ENCODE results near the gene LIME1. TPM values are rescaled to one million over a fixed set of nuclear protein-coding genes. Genes with fewer than 3 reads are reported as not detected.

Gene LIME1
- total and polyA plus RNA-seq, 9 of the 15 experiments (the other 6 are each of a cell fraction or from before 2014, with no cell fraction given) = 0.11 to 17.1 (median 2.8) TPM; not detected in 2

DNA sequence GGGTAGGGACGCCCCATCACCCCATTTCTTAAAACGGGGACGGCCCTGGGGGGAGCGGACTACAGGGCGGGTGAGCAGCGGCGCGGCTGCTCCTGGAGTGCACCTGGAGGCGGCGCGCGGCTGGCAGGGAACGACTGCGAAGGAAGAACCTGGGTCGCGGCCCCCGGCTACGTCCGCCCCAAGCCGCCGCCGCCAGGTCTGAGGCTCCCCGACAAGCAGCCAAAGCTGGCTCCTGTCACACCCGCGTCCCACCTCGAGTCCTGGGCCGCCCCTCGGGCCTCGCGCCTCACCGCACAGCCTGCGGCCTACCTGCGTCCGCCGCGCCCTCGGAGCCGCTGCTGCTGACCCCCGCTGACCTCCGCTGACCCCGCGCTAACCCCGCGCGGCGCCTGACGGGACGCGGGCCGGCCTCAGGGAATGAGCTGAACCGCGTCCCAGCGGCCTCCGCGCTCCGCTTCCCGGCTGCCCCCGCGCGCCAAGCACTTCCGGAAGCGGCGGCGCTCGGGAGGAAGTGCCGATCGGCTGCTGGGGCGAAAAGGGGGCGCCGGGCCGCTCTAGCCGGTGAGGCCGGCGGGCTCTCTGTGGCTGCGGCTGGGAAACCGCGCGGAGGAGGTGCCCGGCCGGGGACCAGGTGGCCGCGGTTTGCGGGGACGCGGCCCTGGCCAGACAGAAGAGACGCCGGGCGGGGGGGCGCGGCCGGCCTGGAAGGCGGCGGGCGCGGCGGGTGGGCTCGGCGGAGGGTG lies 28.7 kb upstream of the LIME1 start, which contains the start of the genes ARFRP1 and ZGPAT:
Gene ARFRP1, minus strand, starts transcription at position 419 of the 743 bp plus-strand sequence. CDS start 885 bp downstream, outside the sequence.
Gene ZGPAT, plus strand, starts transcription at position 482 of the 743 bp plus-strand sequence. CDS start 542 bp downstream, outside the sequence.
- peak within 1 kb of the TSS; percentile 96 for H3K27ac ChIP-seq (ENCODE audit: extremely low read depth, low read depth, low read length)
- H3K36me3 ChIP-seq (ENCODE audit: control insufficient read depth, insufficient read depth, low read length) = peaks cover 74% of the 10 kb centered on the region
- in situ Hi-C loops (cut with MboI) (loop anchor here (5.0 kb wide), 1 partner anchor 155 kb away; the partner anchor contains the start of gene ABHD16B), intact Hi-C loops (cut with micrococcal nuclease) (loop anchor here (2.0 to 10.0 kb wide), 5 partner anchors 77 to 250 kb away; partner anchors contain the start of genes PTK6, TPD52L2 and UCKL1)
- peak within 1 kb of the TSS; percentile 100 for H3K4me3 ChIP-seq
- FAIRE-seq (peak; percentile 74), DNase-seq (ENCODE audit: extremely low read depth in 1 of 4, low spot score in 3 of 4) (peak; percentile 83 to 95 (median 86)), ATAC-seq (peak; percentile 92)
- no TSS peak for BruUV-seq (replicated peaks)
- CTCF ChIA-PET (ENCODE audit: low intra/inter-chr PET ratio) = interaction anchor here (0.5 to 2.6 kb wide), 5 partner anchors 157 to 482 kb away, joined by 3 to 18 read pairs (median 6); partner anchors contain the start of genes PTK6 and TPD52L2
- peaks cover 22% of the 10 kb centered on the region for H4K20me1 ChIP-seq (replicated peaks; ENCODE audit: control insufficient read depth, insufficient read depth, low read length)
- peak within 1 kb of the TSS; percentile 99 for H3K4me2 ChIP-seq (ENCODE audit: insufficient read depth, low read length)
- H3K9me3 ChIP-seq (replicated peaks; ENCODE audit: control insufficient read depth, insufficient read depth, low read depth, low read length) = no peaks in the 10 kb centered on the region
- peak within 1 kb of the TSS; percentile 75 for H2AFZ ChIP-seq (ENCODE audit: low read depth, low read length)
- no peaks in the 10 kb centered on the region for H3K27me3 ChIP-seq (ENCODE audit: control insufficient read depth in 2 of 2, insufficient read depth in 2 of 2, low read length in 2 of 2)
- peaks cover 67% of the 10 kb centered on the region for H3K79me2 ChIP-seq (ENCODE audit: control insufficient read depth, insufficient read depth, low read length)
- POLR2A ChIA-PET = interaction anchor here (0.6 to 4.0 kb wide), 14 partner anchors 10 to 188 kb away, joined by 3 to 27 read pairs (median 5); partner anchors contain the start of genes RTEL1, SLC2A4RG and TPD52L2
- peaks cover 13 to 58% of the 10 kb centered on the region in 2 experiments for H3K4me1 ChIP-seq (replicated peaks in 1 of 2; ENCODE audit: control insufficient read depth in 2 of 2, insufficient read depth in 2 of 2, low read length in 2 of 2)
- peak within 1 kb of the TSS; percentile 90 to 95 for H3K9ac ChIP-seq (ENCODE audit: insufficient read depth in 1 of 2, low read depth in 2 of 2, low read length in 2 of 2)
- 0% methylated on average over 70 of the region's 98 CpGs for WGBS (ENCODE audit: insufficient coverage, low coverage, missing lambda C conversion rate)
- H3K9me1 ChIP-seq (ENCODE audit: control insufficient read depth, insufficient read depth, low read length) = no peaks in the 10 kb centered on the region
- TF ChIP-seq ZNF551 (CRISPR knock-in tag; IDR thresholded peaks at IDR 0.05) (no peak), YBX1 (IDR thresholded peaks at IDR 0.05) (no peak), RCOR1 (IDR thresholded peaks at IDR 0.05; ENCODE audit: borderline replicate concordance in 1 of 2, low read depth in 2 of 2, low read length in 2 of 2) (no peak), ZNF76 (CRISPR knock-in tag; IDR thresholded peaks at IDR 0.05; ENCODE audit: borderline replicate concordance) (peak; percentile 83; the same call in 1 of the 2 replicates), ZNF174 (CRISPR knock-in tag; IDR thresholded peaks at IDR 0.05) (0 out of 2 replicates have a peak, but pooled peaks have one; percentile 12), SMAD1 (IDR thresholded peaks at IDR 0.05; ENCODE audit: low read depth, low read length, partially characterized antibody) (no peak), RBBP5 (IDR thresholded peaks at IDR 0.05; ENCODE audit: borderline replicate concordance, insufficient read depth, low read length, poor library complexity, severe bottlenecking) (peak; percentile 95), HLTF (IDR thresholded peaks at IDR 0.05) (peak; percentile 68; the same call in 1 of the 2 replicates), RFX1 (IDR thresholded peaks at IDR 0.05) (no peak), MCM3 (IDR thresholded peaks at IDR 0.05) (no peak), MXI1 (IDR thresholded peaks at IDR 0.05; ENCODE audit: low read depth, low read length) (peak; percentile 31; the same call in 1 of the 2 replicates), ZNF165 (CRISPR knock-in tag; IDR thresholded peaks at IDR 0.05; ENCODE audit: borderline replicate concordance) (no peak), MITF (IDR thresholded peaks at IDR 0.05) (no peak), TAF1 (IDR thresholded peaks at IDR 0.05; ENCODE audit: control insufficient read depth, extremely low read depth, insufficient read depth, low read length, severe bottlenecking) (peak; percentile 71), RBM17 (IDR thresholded peaks at IDR 0.05; ENCODE audit: borderline replicate concordance, low read depth, low read length) (no peak), HDAC6 (IDR thresholded peaks at IDR 0.05; ENCODE audit: low read depth, low read length) (no peak)
- TF ChIP-seq, protein P1, sequence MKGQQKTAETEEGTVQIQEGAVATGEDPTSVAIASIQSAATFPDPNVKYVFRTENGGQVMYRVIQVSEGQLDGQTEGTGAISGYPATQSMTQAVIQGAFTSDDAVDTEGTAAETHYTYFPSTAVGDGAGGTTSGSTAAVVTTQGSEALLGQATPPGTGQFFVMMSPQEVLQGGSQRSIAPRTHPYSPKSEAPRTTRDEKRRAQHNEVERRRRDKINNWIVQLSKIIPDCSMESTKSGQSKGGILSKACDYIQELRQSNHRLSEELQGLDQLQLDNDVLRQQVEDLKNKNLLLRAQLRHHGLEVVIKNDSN (CRISPR knock-in tag; IDR thresholded peaks at IDR 0.05) = peak; percentile 52; the same call in 1 of the 2 replicates
- TF ChIP-seq, protein P2, sequence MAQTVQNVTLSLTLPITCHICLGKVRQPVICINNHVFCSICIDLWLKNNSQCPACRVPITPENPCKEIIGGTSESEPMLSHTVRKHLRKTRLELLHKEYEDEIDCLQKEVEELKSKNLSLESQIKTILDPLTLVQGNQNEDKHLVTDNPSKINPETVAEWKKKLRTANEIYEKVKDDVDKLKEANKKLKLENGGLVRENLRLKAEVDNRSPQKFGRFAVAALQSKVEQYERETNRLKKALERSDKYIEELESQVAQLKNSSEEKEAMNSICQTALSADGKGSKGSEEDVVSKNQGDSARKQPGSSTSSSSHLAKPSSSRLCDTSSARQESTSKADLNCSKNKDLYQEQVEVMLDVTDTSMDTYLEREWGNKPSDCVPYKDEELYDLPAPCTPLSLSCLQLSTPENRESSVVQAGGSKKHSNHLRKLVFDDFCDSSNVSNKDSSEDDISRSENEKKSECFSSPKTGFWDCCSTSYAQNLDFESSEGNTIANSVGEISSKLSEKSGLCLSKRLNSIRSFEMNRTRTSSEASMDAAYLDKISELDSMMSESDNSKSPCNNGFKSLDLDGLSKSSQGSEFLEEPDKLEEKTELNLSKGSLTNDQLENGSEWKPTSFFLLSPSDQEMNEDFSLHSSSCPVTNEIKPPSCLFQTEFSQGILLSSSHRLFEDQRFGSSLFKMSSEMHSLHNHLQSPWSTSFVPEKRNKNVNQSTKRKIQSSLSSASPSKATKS (CRISPR knock-in tag; IDR thresholded peaks at IDR 0.05) = no peak
